Activated CD4-positive, alpha-beta T cell treated with anti-CD3 and anti-CD28 coated beads, Interleukin-2, amount 50 U/mL, for 4 hours (primary cell): Measurements from ENCODE around the gene NCBP3.

ENCODE experiments used
- DNase-seq, 2 experiments: peaks; one replicate each; pipeline ENCODE4 v3.0.0-alpha.2; 2020

The NCBP3 gene

GRCh38 chr17:3782751-3783150, 63.3 kb downstream of the NCBP3 start:
- DNase-seq = no peak

GRCh38 chr17:3780986-3781385, 65.1 kb downstream of the NCBP3 start:
- DNase-seq = no peak

- DNase-seq = no peak
Measured at GRCh38 chr17:3777366-3778120, 68.5 kb downstream of the NCBP3 start.

- no peak for DNase-seq
Measured at GRCh38 chr17:3773966-3774365, 72.1 kb downstream of the NCBP3 start.

GRCh38 chr17:3773511-3773910, 72.5 kb downstream of the NCBP3 start:
- DNase-seq = no peak

GRCh38 chr17:3772764-3773163, 73.3 kb downstream of the NCBP3 start:
- DNase-seq = no peak

GRCh38 chr17:3771140-3771539, 74.9 kb downstream of the NCBP3 start:
- no peak for DNase-seq

- DNase-seq = no peak
Measured at GRCh38 chr17:3770466-3770865, 75.6 kb downstream of the NCBP3 start.

- no peak for DNase-seq
Measured at GRCh38 chr17:3768769-3769168, 77.3 kb downstream of the NCBP3 start.

- no peak for DNase-seq
Measured at GRCh38 chr17:3768341-3768740, 77.7 kb downstream of the NCBP3 start.

GRCh38 chr17:3766779-3767178, 79.3 kb downstream of the NCBP3 start:
- no peak for DNase-seq

GRCh38 chr17:3765981-3766380, 80.1 kb downstream of the NCBP3 start:
- DNase-seq = no peak

GRCh38 chr17:3763777-3764170, 82.3 kb downstream of the NCBP3 start:
- DNase-seq = no peak

- no peak for DNase-seq
Measured at GRCh38 chr17:3762922-3763776, 82.9 kb downstream of the NCBP3 start.

GRCh38 chr17:3761918-3762380, 84.1 kb downstream of the NCBP3 start:
- no peak for DNase-seq

GRCh38 chr17:3761036-3761917, 84.8 kb downstream of the NCBP3 start:
- DNase-seq = no peak

- no peak for DNase-seq
Measured at GRCh38 chr17:3759597-3760216, 86.3 kb downstream of the NCBP3 start.

GRCh38 chr17:3755335-3756030, 90.6 kb downstream of the NCBP3 start:
- DNase-seq = no peak

GRCh38 chr17:3754458-3755334, 91.3 kb downstream of the NCBP3 start:
- DNase-seq = peak; percentile 70

- no peak for DNase-seq
Measured at GRCh38 chr17:3754066-3754457, 92.0 kb downstream of the NCBP3 start.

GRCh38 chr17:3753624-3754023, 92.4 kb downstream of the NCBP3 start:
- no peak for DNase-seq
